Measurements from ENCODE around the gene TAF6.

DNA sequence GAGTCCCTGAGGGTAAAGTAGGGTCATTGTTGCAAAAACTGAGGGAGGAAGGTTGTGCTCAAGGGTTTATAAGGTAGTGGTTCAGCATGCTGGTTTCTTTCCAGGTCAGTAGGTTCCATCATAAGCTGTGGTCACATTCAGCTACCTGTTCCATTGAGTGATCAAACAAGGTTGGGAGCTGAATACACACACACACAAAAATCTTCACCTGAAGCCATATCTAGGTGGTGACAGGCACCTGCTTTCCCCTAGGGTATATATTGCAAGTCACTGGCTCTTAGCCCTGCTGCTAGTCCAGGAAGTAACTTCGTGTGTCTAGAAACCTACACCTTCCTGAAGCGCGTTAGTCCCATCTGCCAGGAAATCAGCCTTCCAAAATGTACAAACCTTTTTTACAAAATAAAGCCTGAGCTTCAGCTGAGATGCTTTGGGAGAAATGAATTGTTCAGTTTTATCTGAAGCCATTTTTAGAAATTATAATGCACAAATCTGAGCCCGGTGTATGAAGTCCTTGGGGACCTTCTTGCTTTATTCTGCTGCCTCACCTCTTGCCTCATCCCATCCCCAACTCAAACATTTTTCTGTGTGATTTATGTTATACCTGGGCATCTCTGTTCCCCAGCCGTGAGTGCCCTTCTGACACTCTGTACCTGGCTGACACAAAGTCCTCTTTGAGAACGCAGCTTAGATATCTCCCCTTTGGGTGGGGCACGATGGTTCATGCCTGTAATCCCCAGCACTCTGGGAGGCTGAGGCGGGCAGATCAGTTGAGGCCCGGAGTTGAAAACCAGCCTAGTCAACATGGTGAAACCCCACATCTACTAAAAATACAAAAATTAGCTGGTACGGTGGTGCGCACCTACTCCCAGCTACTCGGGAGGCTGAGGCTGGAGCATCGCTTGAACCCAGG lies 18.9 kb upstream of the TAF6 start:
- TF ChIP-seq, protein P1, sequence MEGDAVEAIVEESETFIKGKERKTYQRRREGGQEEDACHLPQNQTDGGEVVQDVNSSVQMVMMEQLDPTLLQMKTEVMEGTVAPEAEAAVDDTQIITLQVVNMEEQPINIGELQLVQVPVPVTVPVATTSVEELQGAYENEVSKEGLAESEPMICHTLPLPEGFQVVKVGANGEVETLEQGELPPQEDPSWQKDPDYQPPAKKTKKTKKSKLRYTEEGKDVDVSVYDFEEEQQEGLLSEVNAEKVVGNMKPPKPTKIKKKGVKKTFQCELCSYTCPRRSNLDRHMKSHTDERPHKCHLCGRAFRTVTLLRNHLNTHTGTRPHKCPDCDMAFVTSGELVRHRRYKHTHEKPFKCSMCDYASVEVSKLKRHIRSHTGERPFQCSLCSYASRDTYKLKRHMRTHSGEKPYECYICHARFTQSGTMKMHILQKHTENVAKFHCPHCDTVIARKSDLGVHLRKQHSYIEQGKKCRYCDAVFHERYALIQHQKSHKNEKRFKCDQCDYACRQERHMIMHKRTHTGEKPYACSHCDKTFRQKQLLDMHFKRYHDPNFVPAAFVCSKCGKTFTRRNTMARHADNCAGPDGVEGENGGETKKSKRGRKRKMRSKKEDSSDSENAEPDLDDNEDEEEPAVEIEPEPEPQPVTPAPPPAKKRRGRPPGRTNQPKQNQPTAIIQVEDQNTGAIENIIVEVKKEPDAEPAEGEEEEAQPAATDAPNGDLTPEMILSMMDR (IDR thresholded peaks at IDR 0.05): no peak
- no peak for TF ChIP-seq POLR2A (IDR thresholded peaks at IDR 0.05)

Measured in Peyer's patch (tissue), 4 donors.